OCI-LY7 (cell line): Measurements from ENCODE around the gene AGFG2. TPM values are rescaled to one million over a fixed set of nuclear protein-coding genes. Genes with fewer than 3 reads are reported as not detected.
A peak's percentile ranks its signal among the peaks of the same experiment; 100 is the strongest.

Experiments
- BruUV-seq: library from RNA; stranded (reverse); fragments of 400-500 nt; replicated peaks from 2 replicates; lab custom pipeline; 2021; lab: Mats Ljungman, UMichigan
- CTCF ChIA-PET: fragments of 300-600 bp; sonication (Branson Sonifier 250); formaldehyde crosslinking; loops from one replicate; lab custom pipeline; 2022; ENCODE audit warnings: antibody characterized with exemption; ENCODE audit not compliant: unreplicated experiment; lab: Charles Lee
- POLR2A ChIA-PET: fragments of 300-600 bp; sonication (Branson Sonifier 250); formaldehyde crosslinking; loops from one replicate; lab custom pipeline; 2022; ENCODE audit warnings: antibody characterized with exemption; lab: Charles Lee
- DNase-seq: peaks from one replicate; pipeline ENCODE4 v3.0.0-alpha.2; 2015; ENCODE audit warnings: low spot score
- H2AFZ ChIP-seq: fragments of 200-600 bp; sonication (generic), shearing (Covaris generic); 2 replicates; pipeline ENCODE4 v1.6.1; 2014; ENCODE audit warnings: mild to moderate bottlenecking, antibody characterized with exemption, low read length, moderate library complexity
- H3K27ac ChIP-seq: fragments of 200-600 bp; sonication (generic); 2 replicates; pipeline ENCODE4 v1.5.1; 2014; ENCODE audit warnings: mixed run types, low read depth, mild to moderate bottlenecking, moderate library complexity, low read length, inconsistent platforms; ENCODE audit not compliant: poor library complexity, severe bottlenecking
- H3K36me3 ChIP-seq: fragments of 200-600 bp; sonication (generic); 2 replicates; pipeline ENCODE4 v1.6.1; 2014; ENCODE audit warnings: mild to moderate bottlenecking, antibody characterized with exemption, low read length, moderate library complexity, mixed read lengths; ENCODE audit not compliant: insufficient read depth
- H3K4me1 ChIP-seq: fragments of 200-600 bp; sonication (generic); 2 replicates; pipeline ENCODE4 v1.5.1; 2014; ENCODE audit warnings: mild to moderate bottlenecking, low read length; ENCODE audit not compliant: insufficient read depth, poor library complexity, severe bottlenecking
- H3K4me2 ChIP-seq: fragments of 200-600 bp; sonication (generic); 2 replicates; pipeline ENCODE4 v1.6.1; 2014; ENCODE audit warnings: mild to moderate bottlenecking, low read length
- H3K4me3 ChIP-seq: fragments of 200-600 bp; sonication (generic); 2 replicates; pipeline ENCODE4 v1.5.1; 2014; ENCODE audit warnings: mild to moderate bottlenecking, low read depth, low read length; ENCODE audit not compliant: poor library complexity, severe bottlenecking
- H3K79me2 ChIP-seq: fragments of 200-600 bp; sonication (generic); 2 replicates; pipeline ENCODE4 v1.6.1; 2016; ENCODE audit warnings: low read depth, mild to moderate bottlenecking, low read length, moderate library complexity, mixed read lengths; ENCODE audit not compliant: insufficient read depth
- H3K9me2 ChIP-seq: fragments of 200-600 bp; sonication (generic); 2 replicates; pipeline ENCODE4 v1.6.1; 2016; ENCODE audit warnings: mild to moderate bottlenecking, low read length, mixed read lengths; ENCODE audit not compliant: insufficient read depth
- H3K9me3 ChIP-seq: fragments of 200-600 bp; sonication (generic); 2 replicates; pipeline ENCODE4 v1.6.1; 2014; ENCODE audit warnings: mild to moderate bottlenecking, mixed run types, low read length, mixed read lengths
- H4K20me1 ChIP-seq: fragments of 200-600 bp; sonication (generic); 2 replicates; pipeline ENCODE4 v1.6.1; 2014; ENCODE audit warnings: mild to moderate bottlenecking, antibody characterized with exemption, low read length, moderate library complexity, mixed read lengths; ENCODE audit not compliant: insufficient read depth
- CTCF ChIP-seq: fragments of 200-600 bp; sonication (generic); conservative IDR thresholded peaks from 2 replicates; pipeline ENCODE4 v1.5.1; 2014; ENCODE audit warnings: mild to moderate bottlenecking, antibody characterized with exemption, low read length, moderate library complexity, mixed read lengths
- EZH2phosphoT487 ChIP-seq: fragments of 200-600 bp; sonication (generic); IDR thresholded peaks from 2 replicates; pipeline ENCODE4 v1.6.1; 2018; ENCODE audit warnings: low read depth, borderline replicate concordance, mild to moderate bottlenecking, mixed run types, antibody characterized with exemption, low read length, moderate library complexity, mixed read lengths
- intact Hi-C: fragments of 100-400 bp; cut with micrococcal nuclease; formaldehyde crosslinking; loops from one replicate; pipeline ENCODE4 v1.10.0; 2022; ENCODE audit not compliant: unreplicated experiment
- total RNA-seq, 2 experiments: library from RNA; depleted of rRNA in 1 of 2; stranded (reverse); fragments of >200 nt in 1 of 2; shearing (Covaris generic) in 1 of 2; gene quantifications; 2 replicates each; pipeline ENCODE4 v1.2.3, GENCODE V29; 2014 to 2022

AGFG2 gene
- total RNA-seq, 2 experiments from 2014 or later, result 11.5 to 15.2 TPM

- BruUV-seq, result no TSS peak
- no peak overlapping the region for H2AFZ ChIP-seq
- H3K27ac ChIP-seq, result no peak overlapping the region
- no peaks in the 10 kb centered on the region for H3K36me3 ChIP-seq
- H3K9me3 ChIP-seq, result no peaks in the 10 kb centered on the region
- intact Hi-C loops, result no loop called here
- no peaks in the 10 kb centered on the region for H4K20me1 ChIP-seq
- no peaks in the 10 kb centered on the region for H3K79me2 ChIP-seq
- DNase-seq, result no peak
- H3K9me2 ChIP-seq, result no peaks in the 10 kb centered on the region
- ChIA-PET CTCF (no interaction called here), POLR2A (no interaction called here)
- no peak overlapping the region for H3K4me2 ChIP-seq
- H3K4me3 ChIP-seq, result no peak overlapping the region
- TF ChIP-seq CTCF (no peak), EZH2phosphoT487 (no peak)
- peaks cover 18% of the 10 kb centered on the region for H3K4me1 ChIP-seq
These were observed 28.4 kb upstream of the AGFG2 start for GRCh38 chr7:100510437-100511239.

DNA sequence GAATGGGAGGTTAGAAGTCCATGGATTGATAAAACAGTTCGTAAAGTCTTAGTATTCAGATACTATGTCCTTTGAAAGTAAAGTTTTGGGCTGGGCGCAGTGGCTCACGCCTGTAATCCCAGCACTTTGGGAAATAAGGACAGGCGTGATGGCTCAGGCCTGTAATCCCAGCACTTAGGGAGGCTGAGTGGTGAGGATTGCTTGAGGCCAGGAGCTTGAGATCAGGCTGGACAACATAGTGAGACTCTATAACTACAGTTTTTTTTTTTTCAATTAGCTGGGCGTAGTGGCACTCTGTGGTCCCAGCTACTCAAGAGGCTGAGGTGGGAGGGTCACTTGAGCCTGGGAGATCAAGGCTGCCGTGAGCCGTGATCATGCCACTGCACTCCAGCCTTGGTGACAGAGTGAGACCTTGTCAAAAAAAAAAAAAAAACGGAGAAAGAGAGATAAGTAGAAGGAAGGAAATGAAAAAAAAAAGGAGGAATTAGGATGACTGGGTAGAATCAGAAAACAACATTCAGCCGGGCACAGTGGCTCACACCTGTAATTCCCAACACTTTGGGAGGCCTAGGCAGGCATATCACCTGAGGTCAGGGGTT is 25.7 kb upstream of the AGFG2 start:
- intact Hi-C loops, result no loop called here
- ChIA-PET CTCF (interaction anchor here (0.6 kb wide), 1 partner anchor 31 kb away, joined by 4 read pairs; no protein-coding TSS in a partner anchor), POLR2A (interaction anchor here (0.6 to 0.7 kb wide), 3 partner anchors 14 to 1009 kb away, joined by 3 to 4 read pairs (median 3); partner anchors contain the start of gene ZKSCAN5)
- H3K36me3 ChIP-seq, result no peaks in the 10 kb centered on the region
- peaks cover 30% of the 10 kb centered on the region for H3K4me1 ChIP-seq
- no peaks in the 10 kb centered on the region for H3K9me2 ChIP-seq
- no peak overlapping the region for H3K4me3 ChIP-seq
- no peaks in the 10 kb centered on the region for H3K79me2 ChIP-seq
- BruUV-seq, result no TSS peak
- no peak for TF ChIP-seq EZH2phosphoT487
- no peak for TF ChIP-seq CTCF
- DNase-seq, result no peak
- no peak overlapping the region for H3K4me2 ChIP-seq
- no peak overlapping the region for H3K27ac ChIP-seq
- no peaks in the 10 kb centered on the region for H3K9me3 ChIP-seq
- peak overlapping the region; percentile 44; the same call in 1 of the 2 replicates for H2AFZ ChIP-seq
- H4K20me1 ChIP-seq, result no peaks in the 10 kb centered on the region
